ENCODE data around the gene IER3IP1. TPM values are rescaled to one million over a fixed set of nuclear protein-coding genes. Genes with fewer than 3 reads are reported as not detected.

Gene IER3IP1
- total RNA-seq, 1 experiment from 2014 or later = 7.6 TPM

DNA sequence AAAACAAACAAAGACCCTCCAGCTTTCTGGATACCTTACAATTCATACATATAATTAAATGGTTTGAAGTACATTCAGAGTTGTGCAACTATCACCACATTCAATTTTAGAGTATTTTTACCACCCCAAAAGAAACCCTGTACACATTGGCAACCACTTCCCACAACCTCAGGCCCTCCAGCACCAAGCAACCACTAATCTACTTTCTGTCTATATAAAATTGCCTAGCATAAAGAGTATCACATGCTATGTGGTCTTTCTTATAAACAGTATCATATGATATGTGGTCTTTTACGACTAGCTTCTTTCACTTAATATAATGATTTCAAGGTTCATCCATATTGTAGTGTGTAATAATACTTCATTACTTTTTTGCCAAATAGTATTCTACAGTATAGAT lies 7.3 kb downstream of the IER3IP1 start:
- H3K4me1 Mint-ChIP-seq = peaks cover 0 to 3% of the 10 kb centered on the region in 2 experiments; a peak in 1 of 4 replicates
- TF ChIP-seq, protein P1, sequence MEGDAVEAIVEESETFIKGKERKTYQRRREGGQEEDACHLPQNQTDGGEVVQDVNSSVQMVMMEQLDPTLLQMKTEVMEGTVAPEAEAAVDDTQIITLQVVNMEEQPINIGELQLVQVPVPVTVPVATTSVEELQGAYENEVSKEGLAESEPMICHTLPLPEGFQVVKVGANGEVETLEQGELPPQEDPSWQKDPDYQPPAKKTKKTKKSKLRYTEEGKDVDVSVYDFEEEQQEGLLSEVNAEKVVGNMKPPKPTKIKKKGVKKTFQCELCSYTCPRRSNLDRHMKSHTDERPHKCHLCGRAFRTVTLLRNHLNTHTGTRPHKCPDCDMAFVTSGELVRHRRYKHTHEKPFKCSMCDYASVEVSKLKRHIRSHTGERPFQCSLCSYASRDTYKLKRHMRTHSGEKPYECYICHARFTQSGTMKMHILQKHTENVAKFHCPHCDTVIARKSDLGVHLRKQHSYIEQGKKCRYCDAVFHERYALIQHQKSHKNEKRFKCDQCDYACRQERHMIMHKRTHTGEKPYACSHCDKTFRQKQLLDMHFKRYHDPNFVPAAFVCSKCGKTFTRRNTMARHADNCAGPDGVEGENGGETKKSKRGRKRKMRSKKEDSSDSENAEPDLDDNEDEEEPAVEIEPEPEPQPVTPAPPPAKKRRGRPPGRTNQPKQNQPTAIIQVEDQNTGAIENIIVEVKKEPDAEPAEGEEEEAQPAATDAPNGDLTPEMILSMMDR (conservative IDR thresholded peaks at IDR 0.05) = no peak
- H3K79me2 ChIP-seq (ENCODE audit: insufficient read depth, low read length) = no peaks in the 10 kb centered on the region; the same call in 1 of the 2 replicates

More for the DNA sequence above, 7.3 kb downstream of the IER3IP1 start:
- Histone ChIP-seq H2BK120ac (ENCODE audit: low read depth, low read length, poor library complexity, severe bottlenecking) (no peak overlapping the region), H3K4me2 (ENCODE audit: insufficient read depth, insufficient read length, low read length) (no peak overlapping the region), H3K4me1 (ENCODE audit: insufficient read depth, low read length) (no peaks in the 10 kb centered on the region), H2BK12ac (ENCODE audit: insufficient read length, low read depth, low read length) (no peak overlapping the region), H3K14ac (ENCODE audit: insufficient read depth, low read length) (no peak overlapping the region), H3K18ac (ENCODE audit: insufficient read length, low read depth, low read length) (no peak overlapping the region), H2BK15ac (ENCODE audit: low read depth, low read length) (no peak overlapping the region), H3K27ac (ENCODE audit: insufficient read length, low read depth, low read length) (no peak overlapping the region), H2BK20ac (ENCODE audit: low read depth, low read length, poor library complexity, severe bottlenecking) (no peak overlapping the region), H3K27me3 (ENCODE audit: insufficient read depth, low read length) (no peaks in the 10 kb centered on the region), H4K8ac (replicated peaks; ENCODE audit: insufficient read length, low read depth, low read length) (no peak overlapping the region), H3K9me3 (ENCODE audit: control insufficient read depth, low read depth, low read length) (no peaks in the 10 kb centered on the region), H4K91ac (ENCODE audit: insufficient read length, low read depth, low read length) (no peak overlapping the region), H3K23ac (ENCODE audit: insufficient read length, low read depth, low read length) (no peak overlapping the region), H2AFZ (ENCODE audit: low read length) (no peak overlapping the region), H3K9ac (ENCODE audit: extremely low read depth, insufficient read length, low read length) (no peak overlapping the region), H2BK5ac (ENCODE audit: insufficient read length, low read length) (no peak overlapping the region), H2AK5ac (ENCODE audit: insufficient read length, low read length) (no peak overlapping the region), H3T11ph (ENCODE audit: low read length) (no peak overlapping the region), H4K20me1 (ENCODE audit: control insufficient read depth, insufficient read depth, insufficient read length) (no peaks in the 10 kb centered on the region), H3K23me2 (ENCODE audit: insufficient read length, low read depth, low read length, poor library complexity, severe bottlenecking) (no peaks in the 10 kb centered on the region), H3K79me1 (ENCODE audit: insufficient read depth, low read depth, low read length, poor library complexity, severe bottlenecking) (peaks cover 3% of the 10 kb centered on the region), H3K56ac (ENCODE audit: insufficient read length, low read depth, low read length) (no peak overlapping the region), H3K4ac (ENCODE audit: low read depth, low read length) (no peak overlapping the region), H4K5ac (ENCODE audit: insufficient read length, low read depth, low read length) (no peak overlapping the region)
- no peak overlapping the region for H3K4me3 Mint-ChIP-seq
- H3K36me3 Mint-ChIP-seq (ENCODE audit: insufficient read depth in 1 of 3, low read depth in 3 of 3) = no peaks in the 10 kb centered on the region
- WGBS (ENCODE audit: extremely low coverage, insufficient read length, low lambda C conversion rate) = no CpG with 5 or more reads among the region's 1 CpG
- H3K9me3 Mint-ChIP-seq = no peaks in the 10 kb centered on the region
- no peak for DNase-seq
- no peaks in the 10 kb centered on the region for H3K27me3 Mint-ChIP-seq (ENCODE audit: low read depth)
- H3K27ac Mint-ChIP-seq = no peak overlapping the region
